Measurements from ENCODE around the gene MICA. TPM values are rescaled to one million over a fixed set of nuclear protein-coding genes. Genes with fewer than 3 reads are reported as not detected.

MICA gene
- total RNA-seq, 1 experiment from 2014 or later = 35.0 TPM

- BruUV-seq (replicated peaks) = no TSS peak
- H2AFZ ChIP-seq (ENCODE audit: low read length) = no peak overlapping the region
Observed at GRCh38 chr6:31393932-31394331, 9.5 kb upstream of the MICA start.

GRCh38 chr6:31394381-31394780, 9.0 kb upstream of the MICA start:
- H3K4me2 ChIP-seq (ENCODE audit: low read length) = no peak overlapping the region
- no peaks in the 10 kb centered on the region for H3K9me3 ChIP-seq (ENCODE audit: low read length)
- intact Hi-C loops (cut with micrococcal nuclease) = no loop called here
- BruUV-seq (replicated peaks) = no TSS peak
- no peak overlapping the region for H3K27ac ChIP-seq (ENCODE audit: low read length)
- no peaks in the 10 kb centered on the region for H3K9me2 ChIP-seq (replicated peaks; ENCODE audit: low read length)
- ChIA-PET CTCF (no interaction called here), POLR2A (ENCODE audit: unreplicated experiment) (no interaction called here)
- H3K79me2 ChIP-seq (ENCODE audit: low read length) = 0 out of 2 replicates have a peak, but pooled peaks cover 6% of the 10 kb centered on the region
- H3K27me3 ChIP-seq (ENCODE audit: low read length) = no peaks in the 10 kb centered on the region
- H3K4me3 ChIP-seq (ENCODE audit: low read length) = no peak overlapping the region
- DNase-seq (no peak), ATAC-seq (no peak)
- no peaks in the 10 kb centered on the region for H3F3A ChIP-seq (ENCODE audit: low read length, unreplicated experiment)
- no peak overlapping the region for H2AFZ ChIP-seq (ENCODE audit: low read length)
- H3K9ac ChIP-seq (ENCODE audit: low read length) = no peak overlapping the region
- H3K4me1 ChIP-seq (ENCODE audit: insufficient read depth, low read length) = peaks cover 14% of the 10 kb centered on the region
- H3K36me3 ChIP-seq (ENCODE audit: low read depth, low read length) = no peaks in the 10 kb centered on the region
- TF ChIP-seq EZH2phosphoT487 (IDR thresholded peaks at IDR 0.05; ENCODE audit: borderline replicate concordance, low read length) (no peak), CTCF (conservative IDR thresholded peaks at IDR 0.05; ENCODE audit: low read depth, low read length) (no peak)
- H4K20me1 ChIP-seq (ENCODE audit: low read length) = no peaks in the 10 kb centered on the region

More at GRCh38 chr6:31393932-31394331, 9.5 kb upstream of the MICA start:
- peaks cover 14% of the 10 kb centered on the region for H3K4me1 ChIP-seq (ENCODE audit: insufficient read depth, low read length)
- H3F3A ChIP-seq (ENCODE audit: low read length, unreplicated experiment) = no peaks in the 10 kb centered on the region
- intact Hi-C loops (cut with micrococcal nuclease) = no loop called here
- no peak overlapping the region for H3K4me3 ChIP-seq (ENCODE audit: low read length)
- H4K20me1 ChIP-seq (ENCODE audit: low read length) = no peaks in the 10 kb centered on the region
- no peak for TF ChIP-seq CTCF (conservative IDR thresholded peaks at IDR 0.05; ENCODE audit: low read depth, low read length)
- TF ChIP-seq EZH2 (IDR thresholded peaks at IDR 0.05; ENCODE audit: low read length, unreplicated experiment) = no peak
- TF ChIP-seq EZH2phosphoT487 (IDR thresholded peaks at IDR 0.05; ENCODE audit: borderline replicate concordance, low read length) = no peak
- POLR2A ChIA-PET (ENCODE audit: unreplicated experiment) = no interaction called here
- ATAC-seq = no peak
- no peak overlapping the region for H3K27ac ChIP-seq (ENCODE audit: low read length)
- no peaks in the 10 kb centered on the region for H3K27me3 ChIP-seq (ENCODE audit: low read length)
- no peak for DNase-seq
- H3K4me2 ChIP-seq (ENCODE audit: low read length) = no peak overlapping the region
- no peaks in the 10 kb centered on the region for H3K9me3 ChIP-seq (ENCODE audit: low read length)
- H3K79me2 ChIP-seq (ENCODE audit: low read length) = 0 out of 2 replicates have a peak, but pooled peaks cover 6% of the 10 kb centered on the region
- no peak overlapping the region for H3K9ac ChIP-seq (ENCODE audit: low read length)
- no peaks in the 10 kb centered on the region for H3K36me3 ChIP-seq (ENCODE audit: low read depth, low read length)
- CTCF ChIA-PET = no interaction called here
- no peaks in the 10 kb centered on the region for H3K9me2 ChIP-seq (replicated peaks; ENCODE audit: low read length)

GRCh38 chr6:31395832-31396231, 7.6 kb upstream of the MICA start:
- DNase-seq (no peak), ATAC-seq (no peak)
- TF ChIP-seq EZH2phosphoT487 (IDR thresholded peaks at IDR 0.05; ENCODE audit: borderline replicate concordance, low read length) (no peak), EZH2 (IDR thresholded peaks at IDR 0.05; ENCODE audit: low read length, unreplicated experiment) (no peak), CTCF (conservative IDR thresholded peaks at IDR 0.05; ENCODE audit: low read depth, low read length) (no peak)
- Histone ChIP-seq H3K9me2 (replicated peaks; ENCODE audit: low read length) (no peaks in the 10 kb centered on the region), H3K36me3 (ENCODE audit: low read depth, low read length) (no peaks in the 10 kb centered on the region), H3K27me3 (ENCODE audit: low read length) (no peaks in the 10 kb centered on the region), H3K4me2 (ENCODE audit: low read length) (no peak overlapping the region), H3K4me1 (ENCODE audit: insufficient read depth, low read length) (peaks cover 15% of the 10 kb centered on the region), H3K27ac (ENCODE audit: low read length) (no peak overlapping the region), H3F3A (ENCODE audit: low read length, unreplicated experiment) (no peaks in the 10 kb centered on the region), H3K9ac (ENCODE audit: low read length) (no peak overlapping the region), H2AFZ (ENCODE audit: low read length) (no peak overlapping the region), H4K20me1 (ENCODE audit: low read length) (no peaks in the 10 kb centered on the region), H3K9me3 (ENCODE audit: low read length) (no peaks in the 10 kb centered on the region), H3K79me2 (ENCODE audit: low read length) (peaks cover 15% of the 10 kb centered on the region; the same call in 1 of the 2 replicates), H3K4me3 (ENCODE audit: low read length) (no peak overlapping the region)
- BruUV-seq (replicated peaks) = no TSS peak
- ChIA-PET POLR2A (ENCODE audit: unreplicated experiment) (no interaction called here), CTCF (no interaction called here)
- intact Hi-C loops (cut with micrococcal nuclease) = no loop called here
